T-cell (primary cell): ENCODE measurements around the gene ANAPC1. TPM values are rescaled to one million over a fixed set of nuclear protein-coding genes. Genes with fewer than 3 reads are reported as not detected.

Experiments used
- ATAC-seq, 4 experiments: fragments of 200-7000 bp in 3 of 4; fragments of 150-1000 bp in 1 of 4; cut with Tn5 transposase; replicated peaks in 1 of 4; 1 replicate in 3 of 4; 2 replicates in 1 of 4; pipeline ENCODE4 v1.10.0; 2021; ENCODE audit warnings: moderate library complexity in 3 of 4, mild to moderate bottlenecking in 2 of 4, moderate number of reproducible peaks in 1 of 4
- CTCF ChIA-PET, 2 donors: fragments of 300-600 bp; sonication (Branson Sonifier 250); formaldehyde crosslinking; loops; one replicate each; lab custom pipeline; 2022; ENCODE audit warnings: antibody characterized with exemption in 2 of 2; lab: Charles Lee
- POLR2A ChIA-PET, 2 donors: fragments of 300-600 bp; sonication (Branson Sonifier 250); formaldehyde crosslinking; loops; one replicate each; lab custom pipeline; 2022; ENCODE audit warnings: antibody characterized with exemption in 2 of 2; lab: Charles Lee
- DNase-seq, 35 experiments: peaks; one replicate each; pipeline versions ENCODE4 v3.0.0 to v3.0.0-alpha.2; 2013 to 2023
- H3K27ac ChIP-seq: one replicate; pipeline ENCODE4 v1.5.1; 2013; ENCODE audit warnings: low read length
- H3K27me3 ChIP-seq, 2 experiments: replicated peaks in 1 of 2; 1 replicate in 1 of 2; 2 replicates in 1 of 2; pipeline versions ENCODE4 v1.6.1 to v1.7.0; 2013; ENCODE audit warnings: low read length in 1 of 2, mixed read lengths in 1 of 2; ENCODE audit not compliant: control insufficient read depth in 2 of 2, insufficient read depth in 2 of 2; ENCODE audit errors: extremely low read depth in 1 of 2
- H3K36me3 ChIP-seq, 2 donors: 1 replicate in 1 of 2; 2 replicates in 1 of 2; pipeline versions ENCODE4 v1.6.1 to v1.7.0; 2013; ENCODE audit warnings: low read length in 1 of 2; ENCODE audit not compliant: control insufficient read depth in 2 of 2, insufficient read depth in 1 of 2; ENCODE audit errors: extremely low read depth in 1 of 2
- H3K4me1 ChIP-seq, 2 experiments: 1 replicate in 1 of 2; 2 replicates in 1 of 2; pipeline versions ENCODE4 v1.6.1 to v1.7.0; 2013; ENCODE audit warnings: low read length in 2 of 2, mixed read lengths in 1 of 2; ENCODE audit not compliant: insufficient read depth in 2 of 2, control insufficient read depth in 1 of 2; ENCODE audit errors: extremely low read depth in 1 of 2
- H3K4me3 ChIP-seq, 2 donors: 1 replicate in 1 of 2; 2 replicates in 1 of 2; pipeline versions ENCODE4 v1.5.1 to v1.7.0; 2013; ENCODE audit warnings: mild to moderate bottlenecking in 2 of 2, low read length in 1 of 2, moderate library complexity in 1 of 2; ENCODE audit not compliant: control insufficient read depth in 1 of 2; ENCODE audit errors: extremely low read depth in 1 of 2
- H3K9me3 ChIP-seq: 2 replicates; pipeline ENCODE4 v1.7.0; 2013
- H3K27ac Mint-ChIP-seq, 2 donors: one replicate each; pipeline ENCODE4 v1.8.0; 2020 to 2021; ENCODE audit warnings: mild to moderate bottlenecking in 2 of 2, mixed read lengths in 2 of 2
- H3K27me3 Mint-ChIP-seq, 2 donors: one replicate each; pipeline ENCODE4 v1.8.0; 2021 to 2022; ENCODE audit warnings: mixed read lengths in 2 of 2
- H3K36me3 Mint-ChIP-seq: one replicate; pipeline ENCODE4 v1.8.0; 2021; ENCODE audit warnings: mixed read lengths
- H3K4me1 Mint-ChIP-seq, 3 donors: one replicate each; pipeline ENCODE4 v1.8.0; 2020 to 2022; ENCODE audit warnings: mixed read lengths in 3 of 3, mild to moderate bottlenecking in 1 of 3
- H3K4me3 Mint-ChIP-seq, 3 donors: one replicate each; pipeline ENCODE4 v1.8.0; 2020 to 2022; ENCODE audit warnings: mild to moderate bottlenecking in 3 of 3, mixed read lengths in 3 of 3, moderate library complexity in 3 of 3
- H3K9me3 Mint-ChIP-seq, 3 donors: one replicate each; pipeline ENCODE4 v1.8.0; 2020 to 2022; ENCODE audit warnings: mixed read lengths in 3 of 3
- WGBS: methylation state at CpG from one replicate; pipeline ENCODE4 v1.1.5; 2013; ENCODE audit warnings: missing lambda C conversion rate; ENCODE audit not compliant: insufficient coverage; 5-methylcytosine and 5-hydroxymethylcytosine counted together
- total RNA-seq, 35 experiments: library from RNA in 6 of 35; stranded (reverse) in 6 of 35; fragments of 120-200 nt in 1 of 35; gene quantifications; one replicate each; pipeline versions ENCODE4 v1.2.1 to v1.2.4 and lab custom pipeline; 2013 to 2026

The ANAPC1 gene
- total RNA-seq, 5 donors from 2014 or later (not counting 1 experiment from before 2014, with no cell fraction given): 51.3 to 69.9 (median 63.8) TPM

GRCh38 chr2:111898703-111899514, 14.9 kb upstream of the ANAPC1 start:
- no peak overlapping the region for H3K27ac Mint-ChIP-seq
- peaks cover 0 to 11% of the 10 kb centered on the region in 2 donors for H3K27me3 Mint-ChIP-seq
- Histone ChIP-seq H3K36me3 (no peaks in the 10 kb centered on the region), H3K27me3 (peaks cover 0 to 36% of the 10 kb centered on the region in 2 experiments), H3K4me3 (peak overlapping the region; percentile 59 to 76), H3K9me3 (no peaks in the 10 kb centered on the region), H3K4me1 (peaks cover 0 to 20% of the 10 kb centered on the region in 2 experiments), H3K27ac (no peak overlapping the region)
- no peaks in the 10 kb centered on the region for H3K9me3 Mint-ChIP-seq
- peaks cover 10 to 15% (median 15%) of the 10 kb centered on the region in 3 donors for H3K4me1 Mint-ChIP-seq
- ATAC-seq (peak; percentile 34 to 44 (median 37)), DNase-seq (peak in 13 of 35 experiments; percentile 5 to 28 (median 14))
- peak overlapping the region; percentile 71 to 82 (median 74) for H3K4me3 Mint-ChIP-seq
- WGBS: 3% methylated on average over 54 of the region's 70 CpGs
- ChIA-PET POLR2A (no interaction called here), CTCF (interaction anchor here in 1 of 2 donors (0.8 kb wide), 1 partner anchor 555 kb away, joined by 5 read pairs; no protein-coding TSS in a partner anchor)
- no peaks in the 10 kb centered on the region for H3K36me3 Mint-ChIP-seq

GRCh38 chr2:111897924-111898702, 14.1 kb upstream of the ANAPC1 start, which contains the start of gene MERTK:
Gene MERTK, plus strand, starts transcription at chr2:111898607. Its CDS starts 129 bp downstream, at chr2:111898736.
- Mint-ChIP-seq H3K27ac (no peak within 1 kb of the TSS), H3K4me1 (peaks cover 10 to 15% (median 15%) of the 10 kb centered on the region in 3 donors), H3K4me3 (peak within 1 kb of the TSS; percentile 76 to 82 (median 78)), H3K9me3 (no peaks in the 10 kb centered on the region), H3K36me3 (no peaks in the 10 kb centered on the region), H3K27me3 (peaks cover 0 to 13% of the 10 kb centered on the region in 2 donors)
- peak; percentile 78 to 90 (median 82) for ATAC-seq
- Histone ChIP-seq H3K27me3 (peaks cover 0 to 36% of the 10 kb centered on the region in 2 experiments), H3K9me3 (no peaks in the 10 kb centered on the region), H3K27ac (no peak within 1 kb of the TSS), H3K4me1 (peaks cover 0 to 20% of the 10 kb centered on the region in 2 experiments), H3K36me3 (no peaks in the 10 kb centered on the region), H3K4me3 (peak within 1 kb of the TSS; percentile 59 to 86)
- WGBS: 2% methylated on average over 47 of the region's 71 CpGs
- peak in 32 of 35 experiments; percentile 13 to 64 (median 35) for DNase-seq
- ChIA-PET POLR2A (interaction anchor here in 1 of 2 donors (0.5 kb wide), 1 partner anchor 307 kb away, joined by 4 read pairs; no protein-coding TSS in a partner anchor), CTCF (interaction anchor here in 1 of 2 donors (0.8 kb wide), 1 partner anchor 556 kb away, joined by 5 read pairs; no protein-coding TSS in a partner anchor)

GRCh38 chr2:111897630-111897923, 13.6 kb upstream of the ANAPC1 start:
- ChIA-PET CTCF (no interaction called here), POLR2A (interaction anchor here in 1 of 2 donors (0.5 kb wide), 1 partner anchor 308 kb away, joined by 4 read pairs; no protein-coding TSS in a partner anchor)
- H3K27me3 ChIP-seq: peaks cover 0 to 36% of the 10 kb centered on the region in 2 experiments
- no peaks in the 10 kb centered on the region for H3K9me3 ChIP-seq
- peaks cover 10 to 15% (median 15%) of the 10 kb centered on the region in 3 donors for H3K4me1 Mint-ChIP-seq
- H3K4me3 Mint-ChIP-seq: peak overlapping the region; percentile 76 to 82 (median 78)
- H3K4me3 ChIP-seq: peak overlapping the region; percentile 59 to 86
- peaks cover 0 to 13% of the 10 kb centered on the region in 2 donors for H3K27me3 Mint-ChIP-seq
- H3K9me3 Mint-ChIP-seq: no peaks in the 10 kb centered on the region
- no peak overlapping the region for H3K27ac Mint-ChIP-seq
- H3K36me3 ChIP-seq: no peaks in the 10 kb centered on the region
- H3K36me3 Mint-ChIP-seq: no peaks in the 10 kb centered on the region
- DNase-seq (no peak), ATAC-seq (peak in 1 of 4 experiments; percentile 49)
- H3K27ac ChIP-seq: no peak overlapping the region
- H3K4me1 ChIP-seq: peaks cover 0 to 20% of the 10 kb centered on the region in 2 experiments
- WGBS: 29% methylated on average over 2 of the region's 7 CpGs

- H3K9me3 ChIP-seq: no peaks in the 10 kb centered on the region
- peaks cover 0 to 20% of the 10 kb centered on the region in 2 experiments for H3K4me1 ChIP-seq
- 97% methylated on average over 3 of the region's 6 CpGs for WGBS
- POLR2A ChIA-PET: no interaction called here
- Mint-ChIP-seq H3K9me3 (no peaks in the 10 kb centered on the region), H3K27me3 (peaks cover 0 to 13% of the 10 kb centered on the region in 2 donors), H3K4me1 (peaks cover 10 to 15% (median 15%) of the 10 kb centered on the region in 3 donors), H3K4me3 (peak overlapping the region in 1 of 3 donors; percentile 25), H3K36me3 (no peaks in the 10 kb centered on the region), H3K27ac (no peak overlapping the region)
- no peak overlapping the region for H3K27ac ChIP-seq
- peaks cover 0 to 36% of the 10 kb centered on the region in 2 experiments for H3K27me3 ChIP-seq
- no peak for DNase-seq
- no peak overlapping the region for H3K4me3 ChIP-seq
- no peak for ATAC-seq
- CTCF ChIA-PET: no interaction called here
- H3K36me3 ChIP-seq: no peaks in the 10 kb centered on the region
Observed at GRCh38 chr2:111896576-111896975, 12.6 kb upstream of the ANAPC1 start.

- ChIA-PET POLR2A (no interaction called here), CTCF (no interaction called here)
- Histone ChIP-seq H3K4me1 (peaks cover 0 to 20% of the 10 kb centered on the region in 2 experiments), H3K27me3 (peaks cover 0 to 35% of the 10 kb centered on the region in 2 experiments), H3K36me3 (no peaks in the 10 kb centered on the region), H3K9me3 (no peaks in the 10 kb centered on the region), H3K27ac (no peak overlapping the region), H3K4me3 (no peak overlapping the region)
- no peak for ATAC-seq
- WGBS: no CpG with 5 or more reads among the region's 3 CpGs
- H3K27ac Mint-ChIP-seq: no peak overlapping the region
- peaks cover 0 to 13% of the 10 kb centered on the region in 2 donors for H3K27me3 Mint-ChIP-seq
- H3K36me3 Mint-ChIP-seq: no peaks in the 10 kb centered on the region
- peaks cover 10 to 15% (median 15%) of the 10 kb centered on the region in 3 donors for H3K4me1 Mint-ChIP-seq
- H3K4me3 Mint-ChIP-seq: peak overlapping the region in 1 of 3 donors; percentile 25
- H3K9me3 Mint-ChIP-seq: no peaks in the 10 kb centered on the region
- DNase-seq: no peak
Observed at GRCh38 chr2:111896024-111896423, 12.0 kb upstream of the ANAPC1 start.

- H3K4me1 Mint-ChIP-seq: peaks cover 9 to 21% (median 19%) of the 10 kb centered on the region in 3 donors
- POLR2A ChIA-PET: no interaction called here
- Histone ChIP-seq H3K36me3 (no peaks in the 10 kb centered on the region), H3K27ac (peak overlapping the region; percentile 85), H3K9me3 (no peaks in the 10 kb centered on the region), H3K4me1 (peaks cover 2 to 18% of the 10 kb centered on the region in 2 experiments), H3K4me3 (peak overlapping the region; percentile 94 to 97), H3K27me3 (no peaks in the 10 kb centered on the region)
- WGBS: 10% methylated on average over 8 of the region's 11 CpGs
- CTCF ChIA-PET: interaction anchor here (0.6 to 1.1 kb wide), 6 partner anchors 116 to 616 kb away, joined by 3 to 5 read pairs (median 4); partner anchors contain the start of gene RGPD8 (in 1 of the 2)
- no peaks in the 10 kb centered on the region for H3K27me3 Mint-ChIP-seq
- H3K9me3 Mint-ChIP-seq: no peaks in the 10 kb centered on the region
- H3K36me3 Mint-ChIP-seq: peaks cover 3% of the 10 kb centered on the region
- H3K4me3 Mint-ChIP-seq: peak overlapping the region; percentile 84 to 95 (median 90)
- DNase-seq (no peak), ATAC-seq (peak in 1 of 4 experiments; percentile 2)
- peak overlapping the region; percentile 96 for H3K27ac Mint-ChIP-seq
Observed at GRCh38 chr2:111884592-111884964, 585 bp upstream of the ANAPC1 start.
